ENCODE measurements around the gene PAPPA2. TPM values are rescaled to one million over a fixed set of nuclear protein-coding genes. Genes with fewer than 3 reads are reported as not detected.

Gene PAPPA2
- total and polyA plus RNA-seq, 7 donors = 0.05 to 1.1 (median 0.06) TPM; not detected in 2

DNA sequence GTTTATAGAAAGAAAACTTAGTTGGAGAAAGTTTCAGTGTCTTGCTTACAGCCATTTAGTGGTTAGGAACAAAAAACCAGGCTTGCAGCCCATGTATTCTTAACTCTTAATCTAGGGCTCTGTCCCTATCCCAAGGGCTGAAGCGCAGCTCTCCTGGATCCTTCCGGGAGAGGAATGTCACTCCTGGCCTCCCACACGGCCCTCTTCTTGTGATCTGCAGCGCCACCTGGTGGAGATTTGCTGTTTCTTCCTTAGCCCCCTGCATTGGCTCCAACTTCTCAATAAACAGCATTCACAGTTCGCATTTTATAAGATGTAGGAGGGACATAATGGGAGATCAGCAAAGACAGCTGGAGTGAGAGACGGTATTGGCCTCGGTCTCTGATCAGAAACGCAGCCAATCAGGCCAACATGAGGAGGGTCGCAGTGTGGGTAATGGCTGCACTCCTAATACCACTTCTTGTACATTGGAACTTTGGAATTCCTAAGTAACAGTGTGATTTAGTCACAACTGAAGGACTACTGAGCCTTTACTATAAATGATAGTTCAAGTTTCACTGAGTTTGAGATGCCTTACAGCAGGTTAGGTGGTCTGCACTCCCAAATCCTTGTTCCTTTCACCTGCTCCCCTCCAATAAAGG is 418.1 kb downstream of the PAPPA2 start:
- ATAC-seq (peak; percentile 82 to 91 (median 88)), DNase-seq (peak; percentile 65 to 82)
- Histone ChIP-seq H3K27ac (no peak overlapping the region), H3K36me3 (ENCODE audit: insufficient read depth in 1 of 2, low read depth in 1 of 2) (no peaks in the 10 kb centered on the region), H3K9me3 (no peaks in the 10 kb centered on the region), H3K4me3 (no peak overlapping the region), H3K27me3 (ENCODE audit: insufficient read depth in 3 of 3, low read length in 2 of 3) (no peaks in the 10 kb centered on the region), H3K4me1 (no peaks in the 10 kb centered on the region)
- peak; percentile 89 for TF ChIP-seq CTCF (IDR thresholded peaks at IDR 0.05)
- WGBS, 3 donors = 12 to 16% (median 14%) methylated on average over 9 of the region's 9 CpGs
- intact Hi-C loops (cut with DNase I) = loop anchor here (1.0 to 10.0 kb wide), 4 partner anchors 322 to 506 kb away; no protein-coding TSS in a partner anchor

- Histone ChIP-seq H3K27ac (no peak overlapping the region), H3K4me1 (no peaks in the 10 kb centered on the region), H3K4me3 (no peak overlapping the region), H3K9me3 (no peaks in the 10 kb centered on the region), H3K27me3 (ENCODE audit: insufficient read depth in 3 of 3, low read length in 2 of 3) (no peaks in the 10 kb centered on the region), H3K36me3 (ENCODE audit: insufficient read depth in 1 of 2, low read depth in 1 of 2) (no peaks in the 10 kb centered on the region)
- ATAC-seq = no peak
- intact Hi-C loops (cut with DNase I) = loop anchor here in 1 of 2 donors (10.0 kb wide), 1 partner anchor 509 kb away; no protein-coding TSS in a partner anchor
- 69 to 80% (median 77%) methylated on average over 4 of the region's 4 CpGs for WGBS, 3 donors
- no peak for DNase-seq
- no peak for TF ChIP-seq CTCF (IDR thresholded peaks at IDR 0.05)
These were observed 421.3 kb downstream of the PAPPA2 start for GRCh38 chr1:176884286-176884685.

DNA sequence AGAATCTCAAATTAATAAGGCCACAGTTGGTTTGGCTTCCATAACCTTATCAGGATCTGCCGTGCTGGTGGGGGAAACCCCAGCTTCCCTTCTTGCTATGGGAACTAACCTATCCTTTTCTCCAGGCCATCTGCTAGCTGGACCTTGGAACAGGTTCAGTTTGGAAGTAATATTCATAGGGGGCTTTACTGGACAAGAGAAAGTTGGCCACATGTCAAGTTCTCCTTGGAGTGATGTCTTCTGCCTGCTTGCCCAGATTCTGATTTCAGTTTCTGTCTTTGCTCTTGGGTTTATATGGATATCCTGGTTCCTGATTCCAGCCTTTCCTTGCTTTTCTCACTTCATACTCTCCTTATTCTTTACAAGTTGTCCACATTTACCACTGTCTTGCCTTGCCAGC is 421.9 kb downstream of the PAPPA2 start:
- no peak for TF ChIP-seq CTCF (IDR thresholded peaks at IDR 0.05)
- intact Hi-C loops (cut with DNase I) = loop anchor here in 1 of 2 donors (10.0 kb wide), 1 partner anchor 510 kb away; no protein-coding TSS in a partner anchor
- no peak for DNase-seq

GRCh38 chr1:176885341-176885740 is 422.4 kb downstream of the PAPPA2 start:
- Histone ChIP-seq H3K9me3 (no peaks in the 10 kb centered on the region), H3K4me1 (no peaks in the 10 kb centered on the region), H3K4me3 (no peak overlapping the region), H3K27me3 (ENCODE audit: insufficient read depth in 3 of 3, low read length in 2 of 3) (no peaks in the 10 kb centered on the region), H3K36me3 (ENCODE audit: insufficient read depth in 1 of 2, low read depth in 1 of 2) (no peaks in the 10 kb centered on the region), H3K27ac (no peak overlapping the region)
- WGBS, 3 donors = 58 to 76% (median 66%) methylated on average over 3 of the region's 3 CpGs
- intact Hi-C loops (cut with DNase I) = loop anchor here in 1 of 2 donors (10.0 kb wide), 1 partner anchor 511 kb away; no protein-coding TSS in a partner anchor
- ATAC-seq = no peak
- DNase-seq = no peak
- TF ChIP-seq CTCF (IDR thresholded peaks at IDR 0.05) = no peak

More for the DNA sequence above, 421.9 kb downstream of the PAPPA2 start:
- no peaks in the 10 kb centered on the region for H3K4me1 ChIP-seq
- 35 to 36% (median 36%) methylated on average over 1 of the region's 1 CpG for whole genome bisulfite sequencing, 3 donors
- H3K4me3 ChIP-seq = no peak overlapping the region
- no peaks in the 10 kb centered on the region for H3K9me3 ChIP-seq
- no peak for ATAC-seq
- no peak overlapping the region for H3K27ac ChIP-seq
- H3K27me3 ChIP-seq (ENCODE audit: insufficient read depth in 3 of 3, low read length in 2 of 3) = no peaks in the 10 kb centered on the region
- H3K36me3 ChIP-seq (ENCODE audit: insufficient read depth in 1 of 2, low read depth in 1 of 2) = no peaks in the 10 kb centered on the region
